PC-3 (cell line): ENCODE measurements around the gene FARP1. TPM values are rescaled to one million over a fixed set of nuclear protein-coding genes. Genes with fewer than 3 reads are reported as not detected.

ENCODE experiments used
- ATAC-seq: fragments of 200-7000 bp; cut with Tn5 transposase; 2 replicates; pipeline ENCODE4 v1.9.1; 2020; ENCODE audit warnings: mild to moderate bottlenecking, moderate library complexity
- BruUV-seq: library from RNA; stranded (reverse); fragments of 400-500 nt; replicated peaks from 2 replicates; lab custom pipeline; 2021; lab: Mats Ljungman, UMichigan
- CTCF ChIA-PET: fragments of 300-600 bp; sonication (Branson Sonifier 250); formaldehyde crosslinking; loops from one replicate; lab custom pipeline; 2022; ENCODE audit warnings: antibody characterized with exemption; lab: Charles Lee
- POLR2A ChIA-PET: fragments of 300-600 bp; sonication (Branson Sonifier 250); formaldehyde crosslinking; loops from one replicate; lab custom pipeline; 2022; ENCODE audit warnings: antibody characterized with exemption; ENCODE audit not compliant: unreplicated experiment; lab: Charles Lee
- DNase-seq: peaks from one replicate; pipeline ENCODE4 v3.0.0-alpha.2; 2015
- H2AFZ ChIP-seq: fragments of 300-600 bp; sonication (generic); 2 replicates; pipeline ENCODE4 v1.6.0; 2016; ENCODE audit warnings: antibody characterized with exemption, low read length
- H3F3A ChIP-seq: fragments of 300-600 bp; sonication (generic); one replicate; pipeline ENCODE4 v1.6.0; 2017; ENCODE audit warnings: antibody characterized with exemption, low read length, control low read depth, mild to moderate bottlenecking; ENCODE audit not compliant: unreplicated experiment
- H3K27ac ChIP-seq: fragments of 300-600 bp; sonication (generic); 2 replicates; pipeline ENCODE4 v1.5.1; 2016; ENCODE audit warnings: mild to moderate bottlenecking, low read length
- H3K27me3 ChIP-seq: fragments of 300-600 bp; sonication (generic); 2 replicates; pipeline ENCODE4 v1.6.1; 2016; ENCODE audit warnings: low read length, mixed read lengths
- H3K36me3 ChIP-seq: fragments of 300-600 bp; sonication (generic); 2 replicates; pipeline ENCODE4 v1.6.1; 2016; ENCODE audit warnings: low read depth, mixed run types, low read length, mixed read lengths
- H3K4me1 ChIP-seq: fragments of 300-600 bp; sonication (generic); 2 replicates; pipeline ENCODE4 v1.5.1; 2016; ENCODE audit warnings: low read length; ENCODE audit not compliant: insufficient read depth
- H3K4me2 ChIP-seq: fragments of 300-600 bp; sonication (generic); 2 replicates; pipeline ENCODE4 v1.6.0; 2016; ENCODE audit warnings: low read length
- H3K4me3 ChIP-seq: fragments of 300-600 bp; sonication (generic); 2 replicates; pipeline ENCODE4 v1.5.1; 2016; ENCODE audit warnings: mild to moderate bottlenecking, low read length, mixed read lengths
- H3K79me2 ChIP-seq: fragments of 300-600 bp; sonication (generic); 2 replicates; pipeline ENCODE4 v1.6.1; 2017; ENCODE audit warnings: low read length, mixed read lengths
- H3K9ac ChIP-seq: fragments of 300-600 bp; sonication (generic); 2 replicates; pipeline ENCODE4 v1.6.0; 2016; ENCODE audit warnings: mild to moderate bottlenecking, low read length
- H3K9me2 ChIP-seq: fragments of 300-600 bp; sonication (generic); replicated peaks from 2 replicates; pipeline ENCODE4 v1.6.1; 2016; ENCODE audit warnings: mixed run types, low read length, mixed read lengths
- H3K9me3 ChIP-seq: fragments of 300-600 bp; sonication (generic); 2 replicates; pipeline ENCODE4 v1.6.1; 2016; ENCODE audit warnings: low read length, mixed read lengths
- H4K20me1 ChIP-seq: fragments of 300-600 bp; sonication (generic); 2 replicates; pipeline ENCODE4 v1.6.1; 2016; ENCODE audit warnings: low read length, mixed read lengths
- CTCF ChIP-seq: fragments of 300-600 bp; sonication (generic); conservative IDR thresholded peaks from 2 replicates; pipeline ENCODE4 v1.5.1; 2017; ENCODE audit warnings: antibody characterized with exemption, low read depth, mild to moderate bottlenecking, low read length
- EZH2 ChIP-seq: fragments of 300-600 bp; sonication (generic); IDR thresholded peaks from one replicate; pipeline ENCODE4 v1.6.1; 2017; ENCODE audit warnings: antibody characterized with exemption, mild to moderate bottlenecking, low read length; ENCODE audit not compliant: unreplicated experiment
- EZH2phosphoT487 ChIP-seq: fragments of 300-600 bp; sonication (generic); IDR thresholded peaks from 2 replicates; pipeline ENCODE4 v1.6.1; 2018; ENCODE audit warnings: mild to moderate bottlenecking, antibody characterized with exemption, low read length, borderline replicate concordance
- intact Hi-C: fragments of 100-400 bp; cut with micrococcal nuclease; formaldehyde crosslinking; loops from 2 replicates; pipeline ENCODE4 v1.9.0; 2023
- total RNA-seq: library from RNA; depleted of rRNA; stranded (reverse); fragments of >200 nt; gene quantifications from 2 replicates; pipeline ENCODE4 v1.2.3, GENCODE V29; 2014

Gene FARP1
- total RNA-seq, 1 experiment from 2014 or later: 18.2 TPM

DNA sequence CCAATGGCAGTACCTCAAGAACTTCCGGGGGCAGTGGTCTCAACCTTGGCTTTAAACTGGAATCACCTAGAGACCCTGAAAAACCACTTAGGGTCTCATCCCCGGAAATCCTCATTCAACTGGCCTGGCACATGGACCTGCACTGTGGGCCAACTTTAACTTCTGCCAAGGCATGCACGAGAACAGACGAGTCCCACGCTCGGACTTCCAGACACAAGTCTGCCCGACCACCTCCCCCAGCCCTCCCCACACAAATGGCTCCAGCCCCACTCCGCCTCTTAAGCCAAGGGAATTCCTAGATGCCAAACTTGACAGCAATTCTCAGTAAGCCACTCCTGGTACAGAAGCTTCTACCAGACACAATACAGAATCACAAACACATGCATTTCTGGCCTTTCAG lies 320.1 kb downstream of the FARP1 start:
- Histone ChIP-seq H3K9ac (no peak overlapping the region), H3K79me2 (no peaks in the 10 kb centered on the region), H3K36me3 (peaks cover 13% of the 10 kb centered on the region), H4K20me1 (no peaks in the 10 kb centered on the region), H2AFZ (no peak overlapping the region), H3K9me3 (no peaks in the 10 kb centered on the region), H3K27ac (no peak overlapping the region), H3F3A (no peaks in the 10 kb centered on the region), H3K4me1 (no peaks in the 10 kb centered on the region), H3K4me3 (no peak overlapping the region), H3K4me2 (no peak overlapping the region), H3K27me3 (no peaks in the 10 kb centered on the region), H3K9me2 (no peaks in the 10 kb centered on the region)
- TF ChIP-seq EZH2phosphoT487: no peak
- no peak for TF ChIP-seq EZH2
- no peak for TF ChIP-seq CTCF
- intact Hi-C loops: no loop called here
- DNase-seq (no peak), ATAC-seq (no peak)
- POLR2A ChIA-PET: no interaction called here
- no TSS peak for BruUV-seq
- CTCF ChIA-PET: no interaction called here

GRCh38 chr13:98466634-98467236 lies 323.8 kb downstream of the FARP1 start:
- peaks cover 14% of the 10 kb centered on the region for H3K36me3 ChIP-seq
- intact Hi-C loops: no loop called here
- CTCF ChIA-PET: no interaction called here

More at GRCh38 chr13:98466634-98467236, 323.8 kb downstream of the FARP1 start:
- TF ChIP-seq CTCF: peak; percentile 70
- TF ChIP-seq EZH2: no peak
- H3K4me3 ChIP-seq: no peak overlapping the region
- H3K4me2 ChIP-seq: no peak overlapping the region
- H3K9me3 ChIP-seq: no peaks in the 10 kb centered on the region
- no peaks in the 10 kb centered on the region for H3K4me1 ChIP-seq
- H3K9me2 ChIP-seq: no peaks in the 10 kb centered on the region
- no TSS peak for BruUV-seq
- no peaks in the 10 kb centered on the region for H3F3A ChIP-seq
- POLR2A ChIA-PET: interaction anchor here (0.6 kb wide), 1 partner anchor 184 kb away, joined by 4 read pairs; no protein-coding TSS in a partner anchor
- no peaks in the 10 kb centered on the region for H3K27me3 ChIP-seq
- no peak overlapping the region for H3K9ac ChIP-seq
- H3K27ac ChIP-seq: no peak overlapping the region
- peaks cover 7% of the 10 kb centered on the region; the same call in 1 of the 2 replicates for H3K79me2 ChIP-seq
- no peaks in the 10 kb centered on the region for H4K20me1 ChIP-seq
- DNase-seq: peak; percentile 50
- H2AFZ ChIP-seq: no peak overlapping the region
- peak; percentile 50; the same call in 1 of the 2 replicates for ATAC-seq
